ENCODE results near the gene MED27. TPM values are rescaled to one million over a fixed set of nuclear protein-coding genes. Genes with fewer than 3 reads are reported as not detected.

Gene MED27
- total RNA-seq, 1 donor from 2014 or later: 15.7 TPM

GRCh38 chr9:131891598-131891997 lies 188.1 kb downstream of the MED27 start:
- intact Hi-C loops (cut with DNase I): no loop called here
- Histone ChIP-seq H3K4me1 (peaks cover 6% of the 10 kb centered on the region), H3K4me3 (no peak overlapping the region), H3K27me3 (ENCODE audit: low read depth) (no peaks in the 10 kb centered on the region), H3K27ac (no peak overlapping the region), H3K9me3 (no peaks in the 10 kb centered on the region), H3K36me3 (peaks cover 2% of the 10 kb centered on the region)
- TF ChIP-seq CTCF (IDR thresholded peaks at IDR 0.05): no peak
- ATAC-seq: no peak
- no peak for DNase-seq

GRCh38 chr9:131889437-131890251 lies 190.0 kb downstream of the MED27 start:
- DNase-seq (no peak), ATAC-seq (no peak)
- Histone ChIP-seq H3K27ac (no peak overlapping the region), H3K9me3 (no peaks in the 10 kb centered on the region), H3K36me3 (peaks cover 2% of the 10 kb centered on the region), H3K4me3 (no peak overlapping the region), H3K4me1 (peaks cover 6% of the 10 kb centered on the region), H3K27me3 (ENCODE audit: low read depth) (no peaks in the 10 kb centered on the region)
- intact Hi-C loops (cut with DNase I): no loop called here
- TF ChIP-seq CTCF (IDR thresholded peaks at IDR 0.05): no peak

- no peak for DNase-seq
- peaks cover 6% of the 10 kb centered on the region for H3K4me1 ChIP-seq
- no peak overlapping the region for H3K27ac ChIP-seq
Measured at GRCh38 chr9:131888923-131889322, 190.7 kb downstream of the MED27 start.

GRCh38 chr9:131887680-131888079 lies 192.0 kb downstream of the MED27 start:
- TF ChIP-seq CTCF (IDR thresholded peaks at IDR 0.05): no peak
- DNase-seq (no peak), ATAC-seq (peak; percentile 39 to 71)
- H3K9me3 ChIP-seq: no peaks in the 10 kb centered on the region
- H3K4me1 ChIP-seq: peaks cover 6% of the 10 kb centered on the region
- H3K4me3 ChIP-seq: no peak overlapping the region
- intact Hi-C loops (cut with DNase I): no loop called here
- peak overlapping the region; percentile 32 for H3K27ac ChIP-seq
- H3K27me3 ChIP-seq (ENCODE audit: low read depth): no peaks in the 10 kb centered on the region
- H3K36me3 ChIP-seq: peaks cover 11% of the 10 kb centered on the region

More at GRCh38 chr9:131888923-131889322, 190.7 kb downstream of the MED27 start:
- H3K27me3 ChIP-seq (ENCODE audit: low read depth): no peaks in the 10 kb centered on the region
- intact Hi-C loops (cut with DNase I): no loop called here
- peaks cover 2% of the 10 kb centered on the region for H3K36me3 ChIP-seq
- H3K9me3 ChIP-seq: no peaks in the 10 kb centered on the region
- no peak overlapping the region for H3K4me3 ChIP-seq
- no peak for ATAC-seq
- no peak for TF ChIP-seq CTCF (IDR thresholded peaks at IDR 0.05)

- DNase-seq (no peak), ATAC-seq (no peak)
- Histone ChIP-seq H3K27me3 (ENCODE audit: low read depth) (no peaks in the 10 kb centered on the region), H3K9me3 (no peaks in the 10 kb centered on the region), H3K36me3 (peaks cover 11% of the 10 kb centered on the region), H3K4me1 (peaks cover 6% of the 10 kb centered on the region), H3K4me3 (no peak overlapping the region), H3K27ac (no peak overlapping the region)
- intact Hi-C loops (cut with DNase I): no loop called here
- TF ChIP-seq CTCF (IDR thresholded peaks at IDR 0.05): no peak
Measured at GRCh38 chr9:131886826-131887225, 192.8 kb downstream of the MED27 start.
